HG03159 (cell line): ENCODE measurements around the gene SPNS2.

Experiments
- ATAC-seq: cut with Tn5 transposase; IDR thresholded peaks from one replicate; pipeline ENCODE4 v1.9.1; 2021; ENCODE audit warnings: mild to moderate bottlenecking, moderate library complexity; ENCODE audit not compliant: unreplicated experiment

Gene SPNS2

DNA sequence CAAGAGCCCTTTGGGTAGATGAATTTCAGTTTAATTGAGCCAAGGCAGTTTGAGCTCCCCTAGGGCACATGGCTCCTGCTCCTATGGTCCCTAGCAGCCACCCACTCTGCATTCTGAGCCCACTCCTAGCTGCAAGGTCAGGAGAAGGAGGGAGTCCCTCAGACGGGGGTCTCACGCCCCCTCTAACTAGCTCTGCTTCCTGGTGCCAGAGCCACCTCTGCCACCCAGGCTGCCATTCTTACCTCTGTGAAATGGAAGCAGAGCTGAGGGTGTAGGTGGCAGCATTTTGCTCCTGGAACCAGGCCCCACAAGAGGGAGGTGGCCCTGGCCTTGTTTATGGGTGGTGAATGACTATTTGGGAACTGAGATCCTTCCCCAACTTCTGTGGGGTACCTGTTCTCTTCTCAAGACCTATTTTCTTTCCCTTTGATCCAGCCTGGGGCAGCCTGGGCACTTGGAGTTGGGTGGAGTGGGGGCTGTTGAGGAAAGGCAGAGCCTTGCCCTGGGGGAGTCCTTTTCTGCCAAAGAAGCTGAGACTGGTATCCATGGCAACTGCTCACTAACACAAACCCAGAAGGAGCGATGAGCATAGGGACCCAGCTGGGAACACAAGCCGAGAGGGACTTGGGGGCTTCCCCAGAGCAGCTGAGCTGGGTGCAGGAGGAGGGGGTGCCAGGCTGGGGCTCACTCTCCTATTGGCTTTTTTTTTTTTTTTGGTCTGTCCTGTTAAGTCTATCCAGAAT lies 4.8 kb downstream of the SPNS2 start:
- ATAC-seq: no peak

DNA sequence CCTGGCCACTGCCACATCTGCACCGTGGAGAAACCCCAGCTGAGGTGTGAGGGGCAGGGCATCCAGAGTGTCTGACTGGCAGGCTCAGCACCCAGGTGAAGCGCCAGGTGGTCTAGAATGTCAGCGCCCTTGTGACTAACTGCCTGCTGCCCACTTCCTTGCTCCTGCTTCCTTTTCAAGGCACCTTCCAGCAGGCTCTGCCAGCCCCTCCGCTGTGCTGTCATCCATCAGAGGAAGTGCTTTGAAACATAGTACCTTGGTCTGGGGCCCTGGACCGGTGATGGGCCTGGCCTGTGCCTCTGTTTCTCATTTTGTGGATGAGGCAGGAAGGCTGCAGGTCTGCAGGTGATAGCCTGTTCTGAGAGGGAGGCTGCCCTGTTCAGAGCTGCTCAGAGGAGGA lies 5.5 kb downstream of the SPNS2 start:
- no peak for ATAC-seq

DNA sequence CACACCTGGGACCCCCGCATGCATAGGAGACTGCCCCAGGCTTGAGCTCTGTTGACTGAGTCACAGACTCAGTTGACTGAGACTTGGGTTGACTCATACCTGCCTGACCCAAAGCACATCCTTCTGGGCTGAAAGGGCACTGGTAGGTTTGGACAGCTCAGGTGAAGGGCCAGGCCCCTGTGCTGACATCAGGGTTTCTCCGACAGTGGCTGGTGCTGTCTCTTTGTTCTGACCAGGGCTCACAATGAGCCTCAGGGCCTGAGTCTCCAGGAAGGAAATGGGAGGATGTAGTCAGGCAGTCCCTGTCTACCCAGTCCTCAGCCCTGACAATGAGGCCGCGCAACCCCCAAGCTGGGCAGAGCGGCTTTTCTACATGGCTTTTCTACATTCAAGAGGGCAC lies 6.5 kb downstream of the SPNS2 start:
- ATAC-seq: no peak

DNA sequence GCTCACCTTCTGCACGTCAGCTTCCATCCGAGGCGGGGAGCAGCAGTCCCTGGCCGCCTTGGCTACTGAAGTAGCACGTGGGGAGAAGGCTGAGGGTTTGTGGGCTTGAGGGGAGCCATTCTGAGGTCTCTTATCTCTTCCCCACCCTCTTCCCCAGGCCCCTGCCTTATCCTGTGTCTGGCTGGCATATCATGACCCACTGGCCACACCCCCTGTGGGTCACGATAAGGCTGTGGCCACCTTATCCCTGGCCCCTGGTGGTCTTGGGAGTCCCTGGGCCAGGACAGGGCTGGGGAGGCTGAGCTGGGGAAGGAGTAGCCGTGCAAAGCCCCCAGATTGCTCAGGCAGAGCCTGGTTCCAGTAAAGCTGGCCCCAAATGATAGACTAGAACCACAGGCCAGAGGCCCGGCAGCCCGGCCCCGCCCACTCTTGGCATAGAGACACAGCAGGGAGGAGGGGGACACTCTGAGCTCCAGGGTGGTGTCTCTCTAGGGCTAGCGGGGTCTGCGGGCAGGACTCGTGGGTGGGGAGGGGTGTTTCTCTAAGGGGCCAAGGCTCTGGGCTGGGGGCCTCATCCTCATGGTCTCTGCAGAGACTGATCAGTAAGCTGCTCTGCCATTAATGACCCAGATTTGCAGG lies 7.6 kb downstream of the SPNS2 start:
- no peak for ATAC-seq

DNA sequence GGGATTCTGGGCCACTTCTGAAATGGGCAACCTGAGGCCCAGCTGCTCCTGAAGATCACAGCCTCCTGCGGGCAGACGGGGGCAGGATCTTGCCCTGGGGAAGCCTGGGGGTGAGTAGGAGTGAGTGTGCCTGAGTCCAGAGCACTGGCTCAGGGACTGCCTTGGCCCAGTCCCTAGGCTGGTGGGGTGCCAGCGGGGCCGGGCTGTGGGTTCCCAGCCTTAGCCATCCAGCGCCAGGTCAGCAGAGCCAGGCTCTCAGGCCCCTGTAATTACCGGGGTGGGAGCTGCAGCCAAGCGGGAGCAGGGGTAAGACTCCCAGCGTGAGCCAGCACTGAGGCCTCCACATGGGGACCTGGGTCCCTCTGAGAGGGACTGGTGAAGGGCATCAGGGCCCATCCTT lies 8.2 kb downstream of the SPNS2 start:
- ATAC-seq: no peak

DNA sequence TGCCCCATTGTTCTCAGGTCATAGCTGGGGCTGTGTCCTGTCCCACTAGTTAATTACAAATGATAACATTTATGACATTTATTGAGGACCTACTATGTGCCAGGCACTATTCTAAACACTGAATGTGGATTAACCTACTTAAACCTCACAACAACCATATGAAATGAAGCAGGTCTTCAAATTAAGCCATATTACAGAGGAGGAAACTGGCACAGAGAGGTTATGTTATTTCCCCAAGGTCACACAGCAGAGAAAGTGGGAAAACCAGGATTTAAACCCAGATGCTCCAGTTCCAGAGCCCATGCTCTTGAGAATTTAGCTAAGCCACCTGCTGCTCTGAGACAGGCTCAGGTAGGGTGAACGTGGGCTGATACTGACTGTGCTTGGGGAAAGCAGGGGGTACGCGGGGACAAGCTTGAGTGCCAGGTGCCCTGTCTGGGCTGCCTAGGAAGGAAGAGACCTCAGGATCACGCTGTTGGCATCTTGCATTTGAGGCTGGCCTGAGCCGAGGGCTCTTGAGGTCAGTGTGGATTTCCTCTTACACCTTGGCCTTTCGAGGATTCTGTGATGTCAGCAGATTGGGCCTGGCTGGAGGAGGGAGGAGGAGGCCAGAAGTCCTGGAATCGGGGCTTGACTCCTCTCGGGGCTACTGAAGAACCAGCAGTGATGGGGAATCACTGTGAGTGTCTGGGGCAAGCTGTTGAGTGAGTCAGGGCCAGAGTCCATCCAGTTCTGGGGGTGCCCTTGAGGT lies 8.9 kb downstream of the SPNS2 start:
- ATAC-seq: no peak

DNA sequence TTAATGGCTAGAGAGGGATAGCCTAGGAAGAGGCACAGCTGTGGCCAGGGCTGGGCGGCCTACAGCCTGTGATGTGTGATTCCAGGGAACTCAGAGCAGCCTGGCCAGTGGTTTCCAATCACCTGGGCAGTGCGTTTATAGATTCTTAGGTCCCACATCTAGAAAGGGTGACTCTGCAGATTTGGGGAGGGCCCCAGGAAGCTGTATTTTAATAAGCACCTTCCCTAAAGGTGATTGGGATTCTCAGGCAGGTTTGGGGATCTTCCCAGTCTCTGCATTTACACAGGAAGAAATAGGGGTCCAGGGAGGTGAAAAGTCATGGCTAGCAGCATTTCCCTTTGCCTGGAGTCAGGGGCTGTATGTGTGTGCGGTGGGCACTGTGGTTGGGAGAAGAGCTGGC lies 9.5 kb downstream of the SPNS2 start:
- ATAC-seq: no peak

DNA sequence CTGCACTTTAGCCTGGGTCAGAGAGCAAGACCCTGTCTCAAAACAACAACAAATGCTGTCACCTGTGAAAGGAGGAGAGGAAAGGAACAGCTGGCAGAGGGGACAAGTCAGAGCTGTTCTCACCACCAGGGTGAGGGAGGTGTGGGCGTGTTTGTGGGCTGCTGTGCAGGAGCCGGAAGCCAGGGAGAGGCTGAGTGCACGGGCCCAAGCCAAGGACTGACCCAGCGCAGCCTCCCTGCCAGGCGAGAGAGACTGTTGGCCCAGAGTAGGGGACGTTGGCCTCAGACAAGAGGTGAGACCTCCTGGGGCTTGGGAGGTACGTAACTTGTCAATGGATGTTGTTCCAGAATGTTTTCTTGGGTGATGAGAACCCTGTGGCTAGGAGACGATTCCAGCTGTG lies 10.7 kb downstream of the SPNS2 start:
- ATAC-seq: no peak

DNA sequence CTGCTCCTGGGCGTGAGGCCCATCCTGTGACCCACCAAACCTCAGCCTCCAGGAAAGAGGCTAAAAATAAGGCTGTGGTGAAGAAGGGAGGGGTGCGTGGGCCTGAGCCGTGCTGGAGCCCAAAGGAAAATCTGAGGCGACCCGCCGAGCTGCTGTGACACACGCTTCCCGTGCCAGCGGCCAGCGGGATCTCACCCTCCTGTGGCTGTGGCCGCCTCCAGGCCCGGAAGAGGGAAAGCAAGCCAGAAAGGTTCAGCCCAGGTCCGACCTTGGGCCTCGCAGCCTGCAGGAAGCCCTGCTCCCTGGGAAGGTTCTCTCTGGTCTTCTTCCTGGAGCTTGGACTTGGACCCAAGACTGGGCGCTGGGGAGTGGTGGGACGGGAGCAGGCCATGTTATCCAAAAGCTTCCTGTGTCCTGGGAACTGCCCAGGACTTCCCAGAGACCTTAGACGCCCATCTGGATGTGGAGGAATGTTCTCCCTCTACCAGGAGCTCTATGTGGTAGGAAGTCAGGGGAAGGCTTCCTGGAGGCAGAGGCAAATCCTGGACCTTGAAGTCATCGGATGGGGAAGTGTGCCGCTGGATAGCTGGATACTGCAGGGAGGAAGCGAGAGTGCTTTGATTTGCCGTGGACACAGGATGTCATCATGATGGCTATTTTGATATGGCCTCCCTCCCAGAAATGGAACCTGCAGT lies 11.4 kb downstream of the SPNS2 start:
- ATAC-seq: no peak

DNA sequence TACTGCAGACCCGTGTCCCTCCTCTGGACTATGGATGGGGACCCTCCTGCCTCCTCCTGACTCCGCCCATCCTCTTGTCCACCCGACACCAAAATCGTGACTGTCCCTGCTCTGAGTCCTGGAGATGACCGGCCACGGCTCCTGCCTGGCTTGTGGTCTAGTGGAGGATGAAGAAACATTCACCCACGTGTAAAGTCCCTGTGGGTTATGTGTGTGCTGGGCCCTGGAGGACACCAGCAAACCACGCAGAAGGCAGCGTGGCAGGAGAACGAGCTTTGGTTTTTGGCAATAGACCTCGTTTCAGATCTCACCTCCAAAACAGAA lies 11.9 kb downstream of the SPNS2 start:
- no peak for ATAC-seq

DNA sequence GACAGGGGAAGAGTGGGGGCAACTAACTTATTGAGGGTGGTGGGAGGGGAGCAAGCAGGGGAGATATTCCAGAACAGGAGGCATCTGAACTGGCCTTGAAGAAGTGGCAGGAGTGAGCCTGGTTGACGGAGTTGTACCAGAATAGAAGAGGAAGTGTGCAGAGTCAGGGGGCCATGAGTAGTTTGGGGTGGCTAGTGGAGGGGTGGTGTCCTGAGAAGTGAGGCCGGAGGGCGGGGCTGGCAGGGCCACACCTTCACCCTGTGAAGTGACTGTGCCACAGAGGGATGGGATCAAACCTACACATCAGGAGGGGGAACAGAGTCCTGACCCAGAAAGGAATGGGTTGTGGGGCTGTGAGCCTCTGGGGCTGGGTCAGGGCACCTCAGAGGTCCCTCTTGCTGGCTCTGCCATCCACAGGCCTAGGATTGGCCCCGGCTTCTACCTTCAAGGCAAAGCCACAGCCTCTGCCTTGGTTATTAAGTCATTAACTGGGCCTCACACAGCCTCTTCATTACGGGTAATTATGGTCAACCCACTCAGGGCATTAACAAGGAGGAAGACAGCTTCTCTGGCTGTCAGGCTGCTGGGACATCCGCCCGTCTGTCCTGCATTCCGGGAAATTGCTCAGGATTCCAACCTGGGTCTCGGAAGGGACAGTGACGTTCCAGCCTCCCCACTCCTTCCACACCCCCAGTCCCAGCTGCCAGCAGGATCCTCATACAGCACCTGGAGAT lies 12.7 kb downstream of the SPNS2 start:
- no peak for ATAC-seq

DNA sequence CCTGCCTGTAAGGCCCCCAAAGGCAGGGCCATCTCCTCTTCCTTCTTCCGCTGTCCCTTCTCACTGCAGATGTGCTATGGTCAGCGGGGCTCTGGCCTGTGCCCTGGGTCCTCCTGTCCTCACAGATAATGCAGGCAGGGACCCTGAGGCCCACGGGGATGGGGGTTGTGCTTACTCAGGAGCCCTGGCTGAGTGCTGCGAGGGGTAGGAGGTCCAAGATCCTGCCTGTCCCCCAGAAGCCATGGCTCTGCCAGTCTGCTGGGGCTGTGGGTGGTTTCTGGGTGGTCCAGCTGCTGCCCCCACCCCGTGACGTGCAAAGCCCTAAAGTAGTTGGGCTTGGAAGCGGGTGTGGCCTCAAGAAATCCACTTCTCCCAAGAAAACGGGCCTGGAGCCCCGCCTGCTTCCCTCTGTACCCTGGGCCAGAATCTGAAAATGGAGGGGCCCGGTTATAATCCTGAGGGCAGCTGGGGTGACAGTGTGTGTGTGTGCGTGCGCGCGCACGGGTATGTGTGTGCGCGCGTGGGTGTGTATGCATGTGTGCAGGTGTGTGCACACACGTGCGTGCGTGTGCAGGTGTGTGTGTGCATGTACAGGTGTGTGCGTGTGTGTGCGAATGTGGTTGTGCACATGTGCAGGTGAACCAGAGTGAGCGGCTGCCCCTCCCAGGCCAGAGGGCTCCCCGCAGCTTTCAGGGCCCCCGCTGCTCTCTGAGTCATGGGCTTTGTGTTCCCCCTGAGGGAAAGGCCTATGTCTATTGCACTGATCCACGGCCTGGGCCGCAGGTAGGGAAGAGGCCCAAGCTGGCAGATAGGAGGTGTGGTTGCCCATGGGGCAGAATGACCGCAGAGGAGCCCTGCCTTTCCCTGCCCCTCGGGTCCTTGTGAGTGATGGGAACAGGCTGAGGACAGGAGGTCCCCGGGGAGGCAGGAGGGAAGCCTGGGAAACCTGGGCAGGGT lies 13.8 kb downstream of the SPNS2 start:
- ATAC-seq: no peak

DNA sequence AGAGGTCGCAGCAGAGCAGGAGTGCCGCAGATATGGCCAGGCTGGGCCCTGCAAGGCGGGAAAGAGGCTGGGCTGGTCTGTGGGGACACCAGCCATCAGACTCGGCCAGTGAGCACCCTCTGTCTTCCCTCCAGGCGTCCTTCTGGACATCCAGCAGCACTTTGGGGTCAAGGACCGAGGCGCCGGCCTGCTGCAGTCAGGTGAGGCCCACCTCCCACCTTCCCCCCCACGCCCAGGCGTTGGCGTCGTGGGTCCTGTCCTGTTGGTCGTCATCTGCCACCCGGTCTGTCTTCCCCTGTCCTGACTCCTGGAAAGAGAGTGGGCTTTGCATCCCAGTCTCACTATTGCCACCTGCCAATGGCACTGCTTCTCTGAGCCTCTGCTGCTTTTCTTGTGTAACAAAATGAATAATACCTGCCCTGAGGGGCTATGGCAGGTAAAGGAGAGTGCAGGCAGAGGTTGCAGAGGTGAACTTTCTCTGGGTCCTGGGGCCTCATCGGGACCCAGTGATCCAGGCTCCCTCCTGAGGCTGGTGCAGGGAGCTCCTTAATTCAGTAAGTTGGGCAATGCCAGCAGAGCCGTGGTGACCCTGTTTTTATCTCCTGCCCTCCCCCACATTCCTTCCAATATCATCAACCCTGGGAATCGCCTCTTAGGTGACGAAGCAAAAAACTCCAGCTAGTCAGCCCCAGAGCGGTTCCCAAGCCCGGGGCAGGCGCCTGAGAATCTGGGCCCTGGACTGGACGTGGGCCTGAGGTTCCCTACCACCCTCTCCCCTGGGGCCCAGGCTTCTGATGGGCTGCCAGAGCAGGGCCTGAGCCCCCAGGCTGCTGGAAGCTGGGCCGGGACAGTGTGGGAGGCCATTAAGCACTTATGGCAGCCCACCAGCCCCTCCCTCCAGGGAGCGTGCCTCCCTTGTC lies 14.7 kb downstream of the SPNS2 start:
- no peak for ATAC-seq

DNA sequence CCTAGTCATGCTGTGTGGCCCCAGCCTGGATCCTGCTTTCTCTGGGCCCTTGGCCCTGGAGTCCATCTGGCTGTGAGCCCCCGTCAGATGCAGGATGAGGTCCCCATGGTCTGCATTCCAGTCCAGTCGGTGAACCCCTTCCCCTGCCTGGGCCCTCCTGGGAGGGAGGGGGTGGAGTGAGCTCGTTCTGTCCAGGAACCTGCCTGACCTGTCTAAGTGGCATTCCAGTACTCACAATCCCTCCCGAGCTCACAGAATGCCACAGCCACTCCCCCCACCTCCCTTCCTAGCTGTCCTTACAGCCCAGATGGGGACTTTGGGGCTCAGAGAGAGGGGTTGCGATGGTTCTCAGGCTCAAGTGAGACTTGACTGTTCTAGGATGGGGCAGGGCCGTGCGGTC lies 15.5 kb downstream of the SPNS2 start:
- ATAC-seq: no peak

DNA sequence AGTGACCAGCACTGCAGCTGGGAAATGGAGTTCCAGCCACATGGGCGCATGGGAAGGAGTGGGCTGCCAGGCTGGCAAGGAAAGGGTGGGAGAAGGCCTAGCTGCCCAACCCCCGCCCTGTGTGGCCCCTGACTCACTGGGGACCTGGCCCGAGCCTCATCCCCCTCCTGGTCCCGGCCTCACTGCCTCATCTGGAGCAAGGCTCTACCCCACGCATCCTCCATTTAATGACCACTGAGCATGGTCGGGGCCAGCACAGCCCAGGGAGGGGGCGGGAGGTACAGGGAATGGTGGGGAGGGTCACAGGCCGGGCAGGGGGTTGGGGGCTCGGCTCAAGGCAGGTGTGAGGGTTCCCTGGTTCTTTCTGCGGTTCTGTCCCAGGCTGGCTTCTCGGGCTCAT lies 16.1 kb downstream of the SPNS2 start:
- no peak for ATAC-seq

DNA sequence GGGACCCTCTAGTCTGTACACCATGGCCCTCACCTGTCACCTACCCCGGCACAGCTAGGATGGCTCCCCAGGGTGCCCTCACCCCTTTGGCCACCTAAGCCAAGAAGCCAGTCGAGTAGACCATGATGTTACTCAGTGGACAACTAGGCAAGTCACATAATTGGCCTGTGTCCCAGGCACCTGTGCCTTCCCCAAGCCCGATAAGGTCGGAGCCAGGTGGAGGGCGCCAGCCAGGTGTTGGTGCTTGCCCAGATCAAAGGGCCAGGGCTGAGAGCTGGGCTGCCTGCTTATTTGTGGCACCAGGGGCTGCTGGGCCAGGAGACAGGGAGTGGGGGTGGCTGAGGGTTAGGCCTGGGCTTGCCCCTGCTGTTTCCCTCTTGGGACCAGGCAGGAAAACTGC lies 16.8 kb downstream of the SPNS2 start:
- ATAC-seq: no peak

DNA sequence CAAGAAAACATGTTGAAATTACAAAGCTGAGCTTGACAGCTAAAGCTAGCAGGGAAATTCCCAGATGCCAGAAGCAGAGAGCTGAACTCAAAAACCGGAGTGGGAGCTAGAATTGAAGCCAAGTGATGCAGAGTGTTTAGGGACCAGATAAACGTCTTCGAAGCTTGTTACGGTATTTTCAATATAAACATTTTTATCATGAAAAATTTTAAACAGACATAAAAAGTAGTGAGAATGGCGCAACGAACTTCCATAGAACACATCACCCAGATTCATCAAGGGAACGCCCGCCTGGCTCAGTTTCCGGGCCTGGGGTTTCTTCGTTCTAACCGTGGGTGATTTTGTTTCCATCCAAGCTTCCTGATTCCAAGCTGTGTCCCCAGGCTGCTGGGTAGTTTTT lies 18.1 kb downstream of the SPNS2 start:
- ATAC-seq: no peak

DNA sequence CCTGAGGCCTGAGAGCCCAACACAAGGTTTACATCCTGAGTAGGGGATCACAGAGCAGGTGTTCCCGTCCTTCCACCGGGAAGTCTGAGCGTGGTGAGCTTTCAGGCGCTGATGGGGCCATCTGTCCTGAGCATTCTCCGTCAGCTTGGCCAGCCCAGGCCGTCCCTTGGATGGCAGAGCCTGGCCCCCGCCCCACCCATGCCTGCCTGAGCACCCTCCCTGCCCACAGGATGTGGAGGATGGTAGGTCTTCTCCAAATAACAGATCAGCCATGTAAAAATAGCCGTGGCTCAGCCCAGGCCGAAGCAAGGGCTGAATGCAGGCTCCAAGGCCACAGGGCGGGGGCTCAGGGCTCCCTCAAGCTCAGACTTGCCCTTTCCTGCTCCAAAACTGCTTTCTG lies 20.2 kb downstream of the SPNS2 start:
- no peak for ATAC-seq

DNA sequence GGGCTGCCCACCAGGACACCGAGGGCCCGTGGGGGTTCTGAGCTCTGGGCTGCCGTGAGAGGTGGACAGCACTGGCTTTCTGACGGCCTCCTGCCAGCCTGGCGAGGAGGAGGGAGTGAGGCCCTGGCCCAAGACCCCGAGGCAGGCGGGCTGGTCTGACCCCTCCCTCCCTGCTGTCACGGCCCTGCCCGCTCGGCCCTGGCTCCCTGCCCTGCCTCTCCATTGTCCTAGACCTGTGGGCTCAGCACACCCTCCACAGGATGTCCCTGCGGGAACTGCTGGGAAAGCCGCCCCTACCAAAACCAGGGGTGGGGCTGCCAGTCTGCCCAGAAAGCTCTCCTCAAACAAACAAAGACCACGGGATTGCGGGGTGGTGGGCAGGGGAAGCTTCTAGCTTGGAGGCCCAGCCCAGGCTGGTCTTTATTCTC lies 20.7 kb downstream of the SPNS2 start:
- no peak for ATAC-seq
